ENCODE measurements around the gene CTNNA3.

DNA sequence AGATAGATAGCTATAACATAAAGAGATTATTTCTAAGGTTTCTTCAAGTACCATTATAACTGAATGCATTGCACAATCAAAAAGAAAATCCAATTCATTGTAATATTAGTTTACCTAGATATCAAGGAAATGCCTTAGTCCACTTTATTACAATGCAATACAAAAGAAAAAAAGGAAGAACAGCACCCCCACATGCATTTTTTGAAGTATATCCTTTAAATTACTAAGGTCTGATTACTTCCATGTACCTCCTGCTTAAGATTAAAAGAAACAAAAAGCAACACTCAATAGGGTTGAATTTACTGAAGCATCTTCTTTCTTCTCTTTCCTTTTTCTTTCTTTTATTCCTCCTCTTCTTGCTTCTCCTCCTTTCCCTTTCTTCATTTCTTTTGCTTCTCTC, 1743.9 kb downstream of the CTNNA3 start:
- TF ChIP-seq POLR2AphosphoS5 (IDR thresholded peaks at IDR 0.05), result no peak
- TF ChIP-seq EZH2 (IDR thresholded peaks at IDR 0.05; ENCODE audit: borderline replicate concordance, insufficient read depth, low read length, poor library complexity, severe bottlenecking), result no peak
- TF ChIP-seq, protein P1, sequence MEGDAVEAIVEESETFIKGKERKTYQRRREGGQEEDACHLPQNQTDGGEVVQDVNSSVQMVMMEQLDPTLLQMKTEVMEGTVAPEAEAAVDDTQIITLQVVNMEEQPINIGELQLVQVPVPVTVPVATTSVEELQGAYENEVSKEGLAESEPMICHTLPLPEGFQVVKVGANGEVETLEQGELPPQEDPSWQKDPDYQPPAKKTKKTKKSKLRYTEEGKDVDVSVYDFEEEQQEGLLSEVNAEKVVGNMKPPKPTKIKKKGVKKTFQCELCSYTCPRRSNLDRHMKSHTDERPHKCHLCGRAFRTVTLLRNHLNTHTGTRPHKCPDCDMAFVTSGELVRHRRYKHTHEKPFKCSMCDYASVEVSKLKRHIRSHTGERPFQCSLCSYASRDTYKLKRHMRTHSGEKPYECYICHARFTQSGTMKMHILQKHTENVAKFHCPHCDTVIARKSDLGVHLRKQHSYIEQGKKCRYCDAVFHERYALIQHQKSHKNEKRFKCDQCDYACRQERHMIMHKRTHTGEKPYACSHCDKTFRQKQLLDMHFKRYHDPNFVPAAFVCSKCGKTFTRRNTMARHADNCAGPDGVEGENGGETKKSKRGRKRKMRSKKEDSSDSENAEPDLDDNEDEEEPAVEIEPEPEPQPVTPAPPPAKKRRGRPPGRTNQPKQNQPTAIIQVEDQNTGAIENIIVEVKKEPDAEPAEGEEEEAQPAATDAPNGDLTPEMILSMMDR (IDR thresholded peaks at IDR 0.05; ENCODE audit: poor library complexity, severe bottlenecking), result no peak
- TF ChIP-seq SMC3 (conservative IDR thresholded peaks at IDR 0.05; ENCODE audit: poor library complexity), result no peak
- TF ChIP-seq RAD21 (conservative IDR thresholded peaks at IDR 0.05), result no peak
- TF ChIP-seq EP300 (conservative IDR thresholded peaks at IDR 0.05; ENCODE audit: poor library complexity, severe bottlenecking), result no peak
- TF ChIP-seq, protein P2, sequence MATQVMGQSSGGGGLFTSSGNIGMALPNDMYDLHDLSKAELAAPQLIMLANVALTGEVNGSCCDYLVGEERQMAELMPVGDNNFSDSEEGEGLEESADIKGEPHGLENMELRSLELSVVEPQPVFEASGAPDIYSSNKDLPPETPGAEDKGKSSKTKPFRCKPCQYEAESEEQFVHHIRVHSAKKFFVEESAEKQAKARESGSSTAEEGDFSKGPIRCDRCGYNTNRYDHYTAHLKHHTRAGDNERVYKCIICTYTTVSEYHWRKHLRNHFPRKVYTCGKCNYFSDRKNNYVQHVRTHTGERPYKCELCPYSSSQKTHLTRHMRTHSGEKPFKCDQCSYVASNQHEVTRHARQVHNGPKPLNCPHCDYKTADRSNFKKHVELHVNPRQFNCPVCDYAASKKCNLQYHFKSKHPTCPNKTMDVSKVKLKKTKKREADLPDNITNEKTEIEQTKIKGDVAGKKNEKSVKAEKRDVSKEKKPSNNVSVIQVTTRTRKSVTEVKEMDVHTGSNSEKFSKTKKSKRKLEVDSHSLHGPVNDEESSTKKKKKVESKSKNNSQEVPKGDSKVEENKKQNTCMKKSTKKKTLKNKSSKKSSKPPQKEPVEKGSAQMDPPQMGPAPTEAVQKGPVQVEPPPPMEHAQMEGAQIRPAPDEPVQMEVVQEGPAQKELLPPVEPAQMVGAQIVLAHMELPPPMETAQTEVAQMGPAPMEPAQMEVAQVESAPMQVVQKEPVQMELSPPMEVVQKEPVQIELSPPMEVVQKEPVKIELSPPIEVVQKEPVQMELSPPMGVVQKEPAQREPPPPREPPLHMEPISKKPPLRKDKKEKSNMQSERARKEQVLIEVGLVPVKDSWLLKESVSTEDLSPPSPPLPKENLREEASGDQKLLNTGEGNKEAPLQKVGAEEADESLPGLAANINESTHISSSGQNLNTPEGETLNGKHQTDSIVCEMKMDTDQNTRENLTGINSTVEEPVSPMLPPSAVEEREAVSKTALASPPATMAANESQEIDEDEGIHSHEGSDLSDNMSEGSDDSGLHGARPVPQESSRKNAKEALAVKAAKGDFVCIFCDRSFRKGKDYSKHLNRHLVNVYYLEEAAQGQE (IDR thresholded peaks at IDR 0.05; ENCODE audit: borderline replicate concordance), result no peak
